GM18517 (cell line): Measurements from ENCODE around the gene BBC3.
A peak's percentile ranks its signal among the peaks of the same experiment; 100 is the strongest.
"Not testable (repeated sequence)": the region's sequence is repeated elsewhere in the genome, so short reads cannot be mapped to it uniquely, and the experiment has no call there.

Experiments
- ATAC-seq: cut with Tn5 transposase; IDR thresholded peaks from one replicate; pipeline ENCODE4 v1.9.1; 2021; ENCODE audit warnings: mild to moderate bottlenecking, moderate library complexity; ENCODE audit not compliant: unreplicated experiment

The BBC3 gene, protein sequence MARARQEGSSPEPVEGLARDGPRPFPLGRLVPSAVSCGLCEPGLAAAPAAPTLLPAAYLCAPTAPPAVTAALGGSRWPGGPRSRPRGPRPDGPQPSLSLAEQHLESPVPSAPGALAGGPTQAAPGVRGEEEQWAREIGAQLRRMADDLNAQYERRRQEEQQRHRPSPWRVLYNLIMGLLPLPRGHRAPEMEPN

DNA sequence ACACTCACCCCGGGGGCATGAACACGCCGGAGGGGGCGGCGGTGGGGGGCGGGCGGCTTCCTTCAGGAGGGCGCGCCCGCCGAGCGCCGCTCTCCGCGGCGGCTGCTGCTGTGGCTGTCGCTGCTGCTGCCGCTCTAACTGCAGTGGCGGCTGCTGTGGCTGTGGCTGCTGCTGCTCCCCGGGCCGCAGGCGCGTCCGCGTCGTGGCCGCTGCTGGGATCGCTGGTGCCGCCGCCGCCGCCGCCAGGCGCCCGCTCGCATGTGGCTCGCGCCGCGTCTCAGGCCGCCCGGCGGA lies at the start of gene BBC3:
Gene BBC3, minus strand, starts transcription at position 279 of the 294 bp plus-strand sequence. CDS start 2,768 bp downstream, outside the sequence.
- ATAC-seq: peak; percentile 7

DNA sequence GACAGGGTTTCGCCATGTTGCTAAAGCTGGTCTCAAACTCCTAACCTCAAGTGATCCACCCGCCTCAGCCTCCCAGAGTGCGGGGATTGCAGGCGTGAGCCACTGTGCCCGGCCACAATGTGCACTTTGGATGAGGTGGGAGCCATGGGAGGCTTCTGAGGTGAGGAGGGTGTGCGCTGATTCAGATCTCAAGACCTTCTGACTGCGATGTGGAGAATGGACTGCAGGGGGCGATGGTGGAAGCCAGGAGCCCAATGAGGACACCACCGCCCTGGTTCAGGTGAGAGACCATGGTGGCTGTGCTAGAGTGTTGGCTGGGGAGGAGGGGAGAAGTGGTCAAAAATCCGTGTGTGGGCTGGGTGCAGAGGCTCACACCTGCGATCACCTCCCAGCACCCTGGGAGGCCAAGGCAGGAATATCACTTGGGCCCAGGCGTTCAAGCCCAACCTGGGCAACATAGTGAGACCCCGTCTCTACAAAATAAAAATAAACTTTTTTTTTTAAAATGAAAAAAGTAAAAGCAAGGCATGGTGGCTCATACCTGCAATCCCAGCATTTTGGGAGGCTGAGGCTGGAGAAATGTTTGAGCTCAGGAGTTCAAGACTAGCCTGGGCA lies 49.3 kb upstream of the BBC3 start:
- no peak for ATAC-seq

DNA sequence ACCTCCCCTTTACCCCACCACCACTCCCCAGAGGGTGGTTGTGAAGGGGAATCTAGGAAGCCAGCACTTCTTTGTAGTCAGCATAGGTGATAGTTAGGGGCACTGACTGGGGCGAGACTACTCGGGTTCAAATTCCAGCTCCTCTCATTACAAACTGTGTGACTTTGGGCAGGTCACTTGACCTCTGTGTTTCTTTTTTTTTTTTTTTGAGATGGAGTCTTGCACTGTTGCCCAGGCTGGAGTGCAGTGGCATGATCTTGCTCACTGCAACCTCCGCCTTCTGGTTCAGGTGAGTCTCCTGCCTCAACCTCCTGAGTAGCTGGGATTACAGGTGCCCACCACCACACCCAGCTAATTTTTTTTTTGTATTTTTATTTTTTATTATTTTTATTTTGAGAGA lies 45.5 kb upstream of the BBC3 start:
- ATAC-seq: not testable (repeated sequence)

DNA sequence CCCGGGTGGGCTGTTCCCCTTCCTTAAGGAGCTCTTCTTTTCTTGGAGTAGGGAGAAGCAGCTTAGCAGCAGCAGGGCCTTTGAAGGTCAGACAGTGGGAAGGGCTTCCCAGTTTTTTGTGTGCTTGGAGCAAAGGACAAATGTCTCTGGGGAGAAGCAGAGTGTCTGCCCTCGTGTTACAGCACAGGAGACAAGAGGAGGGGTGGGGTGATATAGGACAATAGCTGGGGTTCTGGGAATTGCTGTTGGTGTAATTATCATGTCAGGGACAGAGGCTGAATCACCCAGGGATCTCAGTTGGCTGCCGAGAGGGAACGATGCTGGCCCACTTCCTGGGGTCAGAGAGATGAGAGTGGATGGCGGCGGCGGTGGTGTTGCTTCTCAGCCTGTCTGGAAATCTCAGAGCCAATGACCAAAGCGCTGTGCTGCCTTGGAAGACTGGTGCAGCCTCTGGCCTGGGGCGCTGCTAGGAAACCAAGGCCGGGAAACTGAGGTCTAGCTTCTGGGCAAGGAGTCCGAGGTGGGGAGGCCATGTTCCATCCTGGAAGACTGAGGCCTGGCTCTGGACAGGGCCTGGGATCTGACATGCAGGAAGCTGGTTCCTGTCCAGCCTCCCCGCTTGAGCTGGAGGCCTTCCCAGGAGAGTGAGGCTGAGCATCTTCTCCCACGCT lies 44.9 kb upstream of the BBC3 start:
- no peak for ATAC-seq

DNA sequence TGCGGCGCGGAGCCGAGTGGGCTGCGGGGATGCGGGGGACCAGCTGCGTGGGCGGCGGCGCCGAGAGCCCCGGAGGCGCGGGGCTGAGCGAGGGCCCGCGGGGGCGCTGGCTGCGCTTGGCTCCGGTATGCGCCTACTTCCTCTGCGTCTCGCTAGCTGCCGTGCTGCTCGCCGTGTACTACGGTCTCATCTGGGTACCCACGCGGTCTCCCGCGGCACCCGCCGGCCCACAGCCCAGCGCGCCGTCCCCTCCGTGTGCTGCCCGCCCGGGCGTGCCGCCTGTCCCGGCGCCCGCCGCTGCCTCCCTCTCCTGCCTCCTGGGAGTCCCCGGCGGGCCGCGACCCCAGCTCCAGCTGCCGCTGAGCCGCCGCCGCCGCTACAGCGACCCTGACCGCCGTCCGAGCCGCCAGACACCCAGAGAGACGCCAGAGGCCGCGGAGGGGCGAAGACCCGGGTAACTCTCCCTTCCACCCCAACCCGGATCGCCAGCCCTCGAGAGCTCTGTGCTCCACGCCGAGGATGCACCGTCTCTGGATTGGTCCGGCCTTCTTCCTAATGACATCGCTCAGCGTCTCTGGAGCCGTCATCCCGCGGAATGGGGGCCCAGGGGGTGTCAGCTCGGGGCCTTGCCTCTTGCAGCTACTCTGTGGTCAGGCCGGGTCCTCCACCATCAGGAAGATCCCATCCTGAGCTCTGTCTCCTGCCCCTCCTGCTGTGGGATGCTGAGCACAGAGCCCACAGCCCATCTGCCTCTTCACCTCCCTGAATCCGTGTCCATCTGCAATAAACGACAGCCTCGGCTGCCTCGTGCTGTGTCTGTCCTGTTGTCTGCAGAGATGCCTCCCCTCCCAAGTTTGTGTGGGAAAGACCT lies 44.1 kb upstream of the BBC3 start:
- ATAC-seq: no peak

DNA sequence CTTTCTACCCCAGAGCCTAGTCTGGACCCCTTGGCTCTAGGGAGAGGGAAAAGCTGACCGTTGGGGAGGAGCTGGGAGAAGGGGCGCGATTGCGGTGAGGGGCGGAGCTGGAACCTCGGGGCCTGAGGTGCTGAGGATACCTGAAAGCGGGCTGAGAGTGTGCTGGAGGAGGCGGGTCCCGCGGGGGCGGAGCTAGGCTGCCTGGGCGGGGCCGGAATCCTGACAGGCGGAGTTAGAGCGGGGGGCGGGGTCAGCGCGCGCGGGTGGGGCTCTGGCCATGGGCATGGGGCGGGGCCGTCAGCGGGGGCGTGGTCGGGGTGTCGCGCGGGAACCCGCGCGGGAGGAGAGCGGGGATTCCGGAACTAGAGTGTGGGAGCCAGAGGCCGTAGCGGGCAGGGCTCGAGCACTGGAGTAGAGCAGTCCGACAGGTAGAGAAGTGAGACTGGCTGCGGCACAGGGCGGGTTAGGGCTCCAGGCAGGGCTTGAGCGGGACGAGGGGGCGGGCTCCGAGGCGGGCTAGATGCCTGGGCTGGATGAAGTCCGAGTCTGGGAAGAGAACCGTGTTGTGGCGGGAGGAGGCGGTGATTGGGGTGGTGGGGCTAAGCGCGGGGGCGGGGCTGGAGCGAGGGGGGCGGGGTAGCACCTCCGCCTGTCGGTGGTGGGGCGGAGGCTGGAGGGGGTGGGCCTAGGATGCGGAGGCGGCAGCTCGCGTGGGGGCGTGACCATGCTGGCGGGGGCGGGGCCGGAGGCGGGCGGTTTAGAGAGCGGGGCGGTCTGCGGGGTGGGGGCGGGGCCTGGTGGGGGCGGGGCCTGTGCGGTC lies 43.3 kb upstream of the BBC3 start, which contains the start of gene INAFM1:
Gene INAFM1, plus strand, starts transcription at position 815 of the 820 bp plus-strand sequence. CDS start 35 bp downstream, outside the sequence.
- peak; percentile 47 for ATAC-seq

DNA sequence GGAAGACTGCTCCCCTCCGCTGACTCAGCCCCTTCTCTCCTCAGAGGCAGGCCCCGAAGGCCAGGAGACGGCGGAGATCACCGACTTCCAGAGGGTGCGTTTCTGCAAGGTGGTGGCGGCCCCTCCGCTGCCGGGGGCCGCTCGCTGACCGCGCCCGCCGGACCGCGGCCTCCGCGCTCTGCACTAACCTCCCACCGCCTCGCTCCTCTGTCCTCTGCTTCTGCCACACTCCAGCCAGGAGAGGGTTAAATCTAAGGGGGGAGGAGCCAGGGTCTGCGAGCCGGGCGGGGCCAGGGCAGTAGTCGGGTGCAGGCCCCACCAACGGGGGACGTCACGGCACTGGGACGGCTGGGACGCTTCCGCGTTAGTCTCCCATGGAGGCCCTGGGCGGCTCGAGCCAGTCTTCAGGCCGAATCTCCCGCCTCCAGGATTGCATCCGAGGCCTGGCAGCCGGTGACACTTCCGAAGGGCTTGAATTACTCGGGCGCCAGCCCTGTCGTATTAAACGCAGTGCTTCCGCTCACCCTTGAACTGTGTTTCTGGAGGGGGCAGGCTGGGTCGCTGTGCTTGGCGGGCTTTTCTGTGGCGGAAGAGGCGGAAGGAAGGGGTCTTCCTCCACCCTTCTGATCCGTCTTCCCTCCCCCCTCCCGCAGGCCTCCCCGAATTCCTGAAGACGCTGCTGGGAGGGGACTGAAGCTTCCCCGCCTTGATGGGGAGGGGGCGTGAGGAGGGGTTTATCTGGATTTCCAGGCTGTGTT lies 42.5 kb upstream of the BBC3 start:
- ATAC-seq: peak; percentile 67

DNA sequence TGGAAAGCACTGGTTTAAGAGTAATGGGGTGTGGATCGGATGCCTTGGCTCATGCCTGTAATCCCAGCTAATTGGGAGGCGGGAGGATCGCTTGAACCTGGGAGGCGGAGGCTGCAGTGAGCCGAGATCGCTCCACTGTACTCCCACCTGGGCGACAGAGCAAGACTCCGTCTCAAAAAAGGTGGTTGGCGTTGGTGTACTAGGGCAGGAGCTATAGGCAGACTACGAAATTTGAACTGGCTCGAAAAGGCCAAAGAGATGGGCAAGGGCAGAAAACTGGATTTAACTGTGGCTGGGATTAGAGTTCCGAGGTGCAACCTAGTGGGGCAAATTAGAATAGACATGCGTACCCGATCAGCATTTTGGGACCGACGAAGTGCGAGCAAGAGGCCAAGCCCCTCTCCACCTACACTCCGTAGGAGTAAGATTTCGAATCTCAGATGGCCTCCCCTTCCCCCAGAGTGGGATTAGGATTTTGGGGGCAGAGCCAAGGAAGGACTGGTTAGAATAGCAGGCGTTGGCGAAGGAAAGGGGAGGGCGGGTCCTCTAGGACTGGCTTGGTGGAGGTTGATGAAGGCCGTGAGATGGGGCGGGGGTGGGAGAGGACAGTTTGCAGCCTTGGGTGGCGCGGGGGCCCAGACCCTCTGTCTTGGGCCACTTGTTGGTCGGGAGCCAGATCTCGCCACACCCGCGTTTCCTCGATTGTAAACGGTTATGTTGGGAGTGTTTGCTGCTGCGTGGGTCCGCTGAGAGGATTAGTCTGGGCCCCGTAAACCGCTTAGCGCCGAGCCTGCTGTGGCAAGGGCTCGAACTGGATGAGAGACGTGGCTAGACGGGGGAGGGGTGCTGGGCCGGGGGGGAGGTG lies 41.7 kb upstream of the BBC3 start:
- ATAC-seq: no peak

DNA sequence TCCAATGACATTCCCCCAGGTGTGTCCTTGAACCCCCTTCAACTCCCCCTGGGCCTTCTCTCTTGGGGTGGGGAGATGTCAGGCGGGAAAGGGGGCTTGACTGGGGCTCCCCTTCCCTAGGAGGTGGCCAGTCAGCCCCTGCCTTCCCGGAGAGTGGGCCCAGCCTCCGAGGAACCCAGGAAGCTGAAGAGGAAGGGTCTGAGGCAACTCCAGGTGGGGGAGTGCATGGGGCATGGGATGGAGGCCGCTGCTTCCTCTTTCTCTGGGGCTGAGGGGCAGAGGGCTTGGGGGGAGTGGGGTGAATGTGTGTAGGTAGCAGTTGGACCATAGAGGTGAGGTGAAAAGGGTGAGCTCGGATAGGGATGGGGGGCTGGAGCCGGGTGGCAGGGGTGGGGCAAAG lies 41.0 kb upstream of the BBC3 start:
- no peak for ATAC-seq

DNA sequence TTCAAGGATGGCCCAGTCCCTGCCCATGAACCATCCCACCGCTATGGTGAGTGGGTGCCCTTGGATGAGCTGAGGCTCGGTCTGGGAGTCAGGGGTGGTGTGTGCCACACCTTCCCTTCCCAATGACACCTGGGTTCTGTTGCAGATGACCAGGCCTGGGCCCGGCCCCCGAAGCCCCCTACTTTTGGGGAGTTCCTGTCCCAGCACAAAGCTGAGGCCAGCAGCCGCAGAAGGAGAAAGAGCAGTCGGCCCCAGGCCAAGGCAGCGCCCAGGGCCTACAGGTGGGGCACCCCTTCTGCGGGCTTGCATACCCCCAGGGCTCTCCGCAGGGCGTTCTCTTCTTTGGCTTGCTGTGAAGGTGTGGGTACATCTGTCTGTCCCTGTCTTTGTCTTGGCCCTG lies 39.4 kb upstream of the BBC3 start:
- ATAC-seq: no peak

DNA sequence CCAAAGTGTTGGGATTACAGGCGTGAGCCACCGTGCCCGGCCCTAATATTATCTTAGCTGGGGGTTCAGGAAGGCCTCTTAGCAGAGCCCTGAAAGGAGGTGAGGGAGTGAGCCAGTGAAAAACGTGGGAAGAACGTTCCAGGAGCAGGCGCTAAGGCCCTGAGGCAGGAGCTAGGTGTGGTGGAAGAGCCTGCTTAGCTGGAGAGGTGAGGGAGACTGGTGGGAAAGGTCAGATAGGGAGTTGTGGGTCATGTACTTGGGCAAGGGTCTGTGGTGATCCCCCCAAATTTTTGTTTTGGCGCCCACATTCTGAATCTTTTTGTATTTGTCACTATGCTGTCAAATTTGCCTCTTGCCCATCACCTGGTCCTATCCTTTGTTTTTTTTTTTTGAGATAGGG lies 38.6 kb upstream of the BBC3 start:
- no peak for ATAC-seq

DNA sequence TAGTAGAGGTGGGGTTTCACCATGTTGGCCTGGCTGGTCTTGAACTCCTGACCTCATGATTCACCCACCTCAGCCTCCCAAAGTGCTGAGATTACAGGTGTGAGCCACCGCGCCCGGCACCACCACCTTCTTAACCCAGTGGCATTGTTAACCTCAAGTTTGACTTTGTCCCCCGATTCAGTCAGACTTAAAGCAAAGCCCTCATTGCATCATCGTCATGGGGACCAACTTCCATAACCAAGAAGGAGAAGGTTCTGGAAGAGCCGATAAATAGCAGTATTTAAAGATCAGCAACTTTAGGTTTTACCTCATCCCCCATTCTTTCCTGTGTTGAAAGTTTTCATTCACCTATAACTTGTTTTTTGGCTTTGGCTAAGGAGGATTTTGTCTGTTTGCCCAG lies 37.0 kb upstream of the BBC3 start:
- ATAC-seq: no peak

DNA sequence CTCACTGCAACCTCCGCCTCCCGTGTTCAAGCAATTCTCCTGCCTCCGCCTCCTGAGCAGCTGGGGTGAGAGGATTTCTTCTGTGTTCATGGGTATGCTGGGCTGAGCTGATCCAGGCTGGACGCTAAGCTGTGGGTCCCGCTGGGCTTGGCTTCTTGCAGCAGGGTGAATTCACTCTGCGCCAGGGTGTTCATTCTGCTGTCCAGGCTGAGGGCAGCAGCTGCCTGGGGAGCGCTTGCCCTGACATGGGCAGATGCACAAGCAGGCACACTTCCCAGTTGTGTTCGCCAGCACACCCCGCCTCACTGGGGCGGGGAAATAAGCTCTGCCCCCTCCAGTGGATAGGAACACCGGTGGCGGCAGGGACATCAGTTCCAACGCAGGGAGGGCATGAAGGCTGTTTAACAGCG lies 36.4 kb upstream of the BBC3 start:
- no peak for ATAC-seq

DNA sequence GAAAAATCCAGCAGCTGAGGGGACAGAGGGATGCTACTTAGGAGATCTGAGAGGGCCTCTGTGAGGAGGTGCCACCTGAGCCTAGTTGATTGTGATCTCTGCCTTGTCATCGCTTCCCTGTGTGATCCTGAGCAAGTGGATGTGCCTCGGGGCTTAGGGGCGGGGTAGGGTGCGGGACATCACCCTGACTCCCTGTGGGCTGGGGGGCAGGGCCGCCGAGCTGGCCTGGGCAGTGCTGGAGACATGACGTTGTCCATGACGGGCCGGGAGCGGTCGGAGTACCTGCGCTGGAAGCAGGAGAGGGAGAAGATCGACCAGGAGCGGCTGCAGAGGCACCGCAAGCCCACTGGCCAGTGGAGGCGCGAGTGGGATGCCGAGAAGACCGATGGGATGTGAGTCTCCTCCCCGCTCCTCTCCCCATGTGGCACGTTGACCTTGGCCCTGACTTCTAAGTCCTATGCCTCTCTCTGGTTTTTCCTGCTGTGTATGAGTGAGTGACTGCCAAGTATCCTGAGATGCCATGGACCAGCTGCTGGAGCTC lies 35.5 kb upstream of the BBC3 start:
- no peak for ATAC-seq

DNA sequence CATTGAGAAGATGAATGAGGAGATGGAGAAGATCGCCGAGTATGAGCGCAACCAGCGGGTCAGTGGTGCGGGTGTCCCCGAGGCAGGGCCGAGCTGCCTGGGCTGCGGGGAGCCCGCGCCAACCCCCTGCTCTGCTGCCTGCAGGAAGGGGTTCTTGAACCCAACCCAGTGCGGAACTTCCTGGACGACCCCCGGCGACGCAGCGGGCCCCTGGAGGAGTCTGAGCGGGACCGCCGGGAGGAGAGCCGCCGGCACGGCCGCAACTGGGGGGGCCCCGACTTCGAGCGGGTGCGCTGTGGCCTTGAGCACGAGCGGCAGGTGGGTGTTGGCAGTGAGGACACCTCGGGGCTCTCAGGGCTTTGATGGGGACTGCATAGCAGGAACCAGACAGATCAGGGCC lies 33.6 kb upstream of the BBC3 start:
- no peak for ATAC-seq

DNA sequence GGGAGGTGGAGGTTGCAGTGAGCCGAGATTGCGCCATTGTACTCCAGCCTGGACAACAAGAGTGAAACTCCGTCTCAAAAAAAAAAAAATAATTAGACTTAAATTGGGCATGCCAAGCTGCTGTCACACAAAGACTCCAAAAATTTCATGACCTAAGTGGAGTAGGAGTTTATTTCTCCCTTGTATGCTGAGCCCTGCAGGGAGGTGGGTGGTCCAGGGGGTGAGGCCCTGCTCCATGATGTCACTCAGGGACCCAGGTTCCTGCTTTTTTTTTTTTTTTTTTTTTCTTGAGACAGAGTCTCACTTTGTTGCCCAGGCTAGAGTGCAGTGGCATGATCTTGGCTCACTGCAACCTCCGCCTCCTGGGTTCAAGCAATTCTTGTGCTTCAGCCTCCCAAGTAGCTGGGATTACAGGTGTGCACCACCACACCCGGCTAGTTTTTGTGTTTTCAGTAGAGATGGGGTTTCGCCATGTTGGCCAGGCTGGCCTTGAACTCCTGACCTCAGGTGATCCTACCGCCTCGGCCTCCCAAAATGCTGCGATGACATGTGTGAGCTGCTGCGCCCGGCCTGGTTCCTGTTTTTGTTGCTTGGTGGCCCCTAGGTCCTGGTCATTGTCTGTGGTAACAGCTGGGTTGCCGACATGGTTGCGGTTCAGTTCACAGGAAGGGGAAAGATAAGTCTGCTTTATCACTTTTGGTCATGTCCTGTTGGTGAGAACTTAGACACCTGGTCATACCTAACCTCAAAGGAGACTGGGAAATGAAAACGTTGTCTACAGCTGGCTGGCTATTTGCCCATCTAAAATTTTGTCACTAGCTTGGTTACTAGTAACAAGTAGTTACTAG lies 31.2 kb upstream of the BBC3 start:
- peak; percentile 61 for ATAC-seq

DNA sequence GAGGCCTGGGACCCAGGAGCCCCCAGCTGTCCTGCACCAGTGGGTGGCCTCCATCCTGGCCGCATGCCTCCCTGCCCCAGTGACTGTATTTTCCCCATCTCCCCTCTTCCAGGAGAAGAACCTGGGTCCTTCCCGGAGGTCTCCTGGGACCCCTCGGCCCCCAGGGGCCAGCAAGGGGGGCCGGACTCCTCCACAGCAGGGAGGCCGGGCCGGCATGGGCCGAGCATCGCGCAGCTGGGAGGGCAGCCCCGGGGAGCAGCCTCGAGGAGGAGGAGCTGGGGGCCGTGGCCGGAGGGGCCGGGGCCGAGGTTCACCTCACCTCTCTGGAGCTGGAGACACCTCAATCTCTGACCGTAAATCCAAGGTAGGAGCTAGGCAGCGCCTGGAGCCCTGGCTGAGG lies 29.5 kb upstream of the BBC3 start:
- no peak for ATAC-seq
